T-helper 1 cell treated with Interleukin-12 subunit alpha and Interleukin-12 subunit beta and Interleukin-4 antibody, amounts not matched to agents 30 μg/mL and 1 μg/mL, for 36 hours (primary cell): ENCODE measurements around the gene LRRC36.

Experiments
- H3K27ac Mint-ChIP-seq: one replicate; pipeline ENCODE4 v1.8.0; 2021; ENCODE audit warnings: mild to moderate bottlenecking, mixed read lengths
- H3K27me3 Mint-ChIP-seq: one replicate; pipeline ENCODE4 v1.8.0; 2021; ENCODE audit warnings: low read depth, mixed read lengths
- H3K36me3 Mint-ChIP-seq: one replicate; pipeline ENCODE4 v1.8.0; 2021; ENCODE audit warnings: low read depth, mixed read lengths
- H3K4me1 Mint-ChIP-seq: one replicate; pipeline ENCODE4 v1.8.0; 2021; ENCODE audit warnings: low read depth, mixed read lengths
- H3K4me3 Mint-ChIP-seq: one replicate; pipeline ENCODE4 v1.8.0; 2021; ENCODE audit warnings: mild to moderate bottlenecking, moderate library complexity, mixed read lengths
- H3K9me3 Mint-ChIP-seq: one replicate; pipeline ENCODE4 v1.8.0; 2021; ENCODE audit warnings: mixed read lengths

The LRRC36 gene

DNA sequence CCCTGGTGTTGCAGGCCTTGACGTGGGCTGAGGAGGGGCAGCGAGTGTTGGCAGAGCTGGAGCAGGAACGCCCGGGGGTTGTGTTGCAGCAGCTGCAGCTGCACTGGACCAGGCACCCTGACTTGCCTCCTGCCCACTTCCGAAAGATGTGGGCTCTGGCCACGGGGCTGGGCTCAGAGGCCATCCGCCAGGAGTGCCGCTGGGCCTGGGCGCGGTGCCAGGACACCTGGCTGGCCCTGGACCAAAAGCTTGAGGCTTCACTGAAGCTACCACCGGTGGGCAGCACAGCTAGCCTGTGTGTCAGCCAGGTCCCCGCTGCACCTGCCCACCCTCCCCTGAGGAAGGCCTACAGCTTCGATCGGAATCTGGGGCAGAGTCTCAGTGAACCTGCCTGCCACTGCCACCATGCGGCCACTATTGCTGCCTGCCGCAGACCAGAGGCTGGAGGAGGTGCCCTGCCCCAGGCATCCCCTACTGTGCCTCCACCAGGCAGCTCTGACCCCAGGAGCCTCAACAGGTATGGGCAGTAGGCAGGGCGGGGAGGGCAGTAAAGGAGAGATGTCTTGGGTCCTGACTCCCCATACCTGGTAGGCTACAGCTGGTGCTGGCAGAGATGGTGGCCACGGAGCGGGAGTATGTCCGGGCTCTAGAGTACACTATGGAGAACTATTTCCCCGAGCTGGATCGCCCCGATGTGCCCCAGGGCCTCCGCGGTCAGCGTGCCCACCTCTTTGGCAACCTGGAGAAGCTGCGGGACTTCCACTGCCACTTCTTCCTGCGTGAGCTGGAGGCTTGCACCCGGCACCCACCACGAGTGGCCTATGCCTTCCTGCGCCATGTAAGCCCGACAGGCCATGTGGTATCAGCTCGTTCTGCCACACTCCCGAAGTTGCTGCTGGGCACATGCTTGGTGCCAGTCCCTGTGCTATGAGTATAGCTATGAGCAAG, 41.6 kb upstream of the LRRC36 start:
- H3K4me1 Mint-ChIP-seq = no peaks in the 10 kb centered on the region
- H3K4me3 Mint-ChIP-seq = no peak overlapping the region
- H3K27ac Mint-ChIP-seq = no peak overlapping the region
- no peaks in the 10 kb centered on the region for H3K9me3 Mint-ChIP-seq
- peaks cover 1% of the 10 kb centered on the region for H3K36me3 Mint-ChIP-seq
- H3K27me3 Mint-ChIP-seq = no peaks in the 10 kb centered on the region

DNA sequence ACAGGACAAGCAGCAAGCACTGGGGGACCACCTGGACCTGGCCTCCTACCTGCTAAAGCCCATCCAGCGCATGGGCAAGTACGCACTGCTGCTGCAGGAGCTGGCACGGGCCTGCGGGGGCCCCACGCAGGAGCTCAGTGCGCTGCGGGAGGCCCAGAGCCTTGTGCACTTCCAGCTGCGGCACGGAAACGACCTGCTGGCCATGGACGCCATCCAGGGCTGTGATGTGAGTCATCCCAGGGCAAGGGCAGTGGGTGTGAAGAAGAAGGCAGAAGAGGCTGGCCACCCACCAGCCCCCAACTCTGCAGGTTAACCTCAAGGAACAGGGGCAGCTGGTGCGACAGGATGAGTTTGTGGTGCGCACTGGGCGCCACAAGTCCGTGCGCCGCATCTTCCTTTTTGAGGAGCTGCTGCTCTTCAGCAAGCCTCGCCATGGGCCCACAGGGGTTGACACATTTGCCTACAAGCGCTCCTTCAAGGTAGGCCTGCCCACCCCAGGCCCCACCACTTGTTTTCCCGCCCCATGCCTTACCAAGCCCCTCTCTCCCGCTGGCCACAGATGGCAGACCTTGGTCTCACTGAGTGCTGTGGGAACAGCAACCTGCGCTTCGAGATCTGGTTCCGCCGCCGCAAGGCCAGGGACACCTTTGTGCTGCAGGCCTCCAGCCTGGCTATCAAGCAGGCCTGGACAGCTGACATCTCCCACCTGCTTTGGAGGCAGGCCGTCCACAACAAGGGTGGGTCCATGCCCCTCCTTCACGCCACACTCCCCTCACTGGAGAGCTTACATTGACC, 40.0 kb upstream of the LRRC36 start:
- peaks cover 1% of the 10 kb centered on the region for H3K36me3 Mint-ChIP-seq
- no peak overlapping the region for H3K27ac Mint-ChIP-seq
- no peaks in the 10 kb centered on the region for H3K27me3 Mint-ChIP-seq
- H3K9me3 Mint-ChIP-seq = no peaks in the 10 kb centered on the region
- H3K4me3 Mint-ChIP-seq = no peak overlapping the region
- H3K4me1 Mint-ChIP-seq = no peaks in the 10 kb centered on the region

DNA sequence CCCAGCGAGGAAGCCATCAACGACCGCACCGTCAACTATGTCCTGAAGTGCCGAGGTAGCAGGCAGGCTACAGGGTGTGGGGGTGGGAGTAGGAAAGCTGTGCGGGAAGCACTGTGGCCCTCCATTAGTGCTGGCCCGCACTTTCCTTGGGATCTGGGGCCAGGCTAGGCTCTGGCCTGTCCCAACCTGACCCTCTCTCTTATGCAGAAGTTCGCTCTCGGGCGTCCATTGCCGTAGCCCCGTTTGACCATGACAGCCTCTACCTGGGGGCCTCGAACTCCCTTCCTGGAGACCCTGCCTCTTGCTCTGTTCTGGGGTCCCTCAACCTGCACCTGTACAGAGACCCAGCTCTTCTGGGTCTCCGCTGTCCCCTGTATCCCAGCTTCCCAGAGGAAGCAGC, 38.7 kb upstream of the LRRC36 start:
- no peak overlapping the region for H3K4me3 Mint-ChIP-seq
- H3K27me3 Mint-ChIP-seq = no peaks in the 10 kb centered on the region
- peaks cover 1% of the 10 kb centered on the region for H3K36me3 Mint-ChIP-seq
- no peaks in the 10 kb centered on the region for H3K4me1 Mint-ChIP-seq
- no peak overlapping the region for H3K27ac Mint-ChIP-seq
- H3K9me3 Mint-ChIP-seq = no peaks in the 10 kb centered on the region

DNA sequence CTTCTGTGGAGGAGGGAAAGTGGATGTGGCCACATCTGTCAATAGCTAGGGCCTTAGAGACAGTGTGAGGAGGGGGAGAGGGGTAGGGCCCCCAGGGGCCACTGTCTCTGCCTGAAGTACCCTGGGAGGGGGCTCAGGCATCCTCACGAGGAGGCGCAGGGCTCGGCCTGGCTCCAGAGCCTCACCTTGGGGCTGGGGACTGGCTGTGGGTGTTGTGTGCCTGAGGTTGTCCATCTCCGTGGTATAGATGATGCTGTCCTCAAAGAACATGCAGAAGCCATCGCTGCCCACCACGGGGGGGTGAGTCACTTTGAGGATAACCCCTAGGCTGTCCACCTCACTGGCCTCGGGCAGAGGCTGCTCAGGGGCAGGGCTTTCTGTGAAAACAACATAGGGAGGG, 35.2 kb upstream of the LRRC36 start:
- no peak overlapping the region for H3K4me3 Mint-ChIP-seq
- no peaks in the 10 kb centered on the region for H3K27me3 Mint-ChIP-seq
- no peak overlapping the region for H3K27ac Mint-ChIP-seq
- no peaks in the 10 kb centered on the region for H3K4me1 Mint-ChIP-seq
- peaks cover 1% of the 10 kb centered on the region for H3K36me3 Mint-ChIP-seq
- no peaks in the 10 kb centered on the region for H3K9me3 Mint-ChIP-seq

DNA sequence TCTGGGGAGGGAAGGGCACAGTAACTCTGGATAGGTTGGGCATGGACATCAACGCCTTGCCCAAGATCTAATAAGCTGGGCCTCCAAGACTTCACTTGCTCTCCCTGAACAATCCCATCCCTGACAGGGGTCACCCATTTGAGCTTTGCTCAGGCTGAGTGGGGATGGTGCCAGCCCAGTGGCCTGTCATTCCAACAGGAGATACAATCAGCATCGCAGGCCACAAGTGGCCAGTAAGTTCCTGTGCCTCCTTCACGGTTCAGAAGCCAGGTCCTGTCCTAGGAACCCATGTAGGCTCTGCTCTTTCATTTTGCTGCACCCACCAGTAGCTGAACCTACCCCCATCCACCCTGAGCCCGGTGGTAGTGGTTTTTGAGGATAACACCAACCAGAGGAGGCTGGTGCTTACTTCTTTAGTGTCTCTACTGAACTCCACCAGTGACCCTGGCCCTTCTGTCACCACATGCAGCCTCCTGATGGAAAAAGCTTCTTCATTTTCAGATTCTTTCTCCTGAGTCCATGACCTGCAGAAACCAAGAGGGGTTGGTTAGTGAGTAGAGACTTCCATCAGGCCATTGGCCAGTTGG, 32.4 kb upstream of the LRRC36 start:
- H3K27ac Mint-ChIP-seq = no peak overlapping the region
- no peaks in the 10 kb centered on the region for H3K9me3 Mint-ChIP-seq
- H3K36me3 Mint-ChIP-seq = no peaks in the 10 kb centered on the region
- H3K4me3 Mint-ChIP-seq = no peak overlapping the region
- H3K27me3 Mint-ChIP-seq = no peaks in the 10 kb centered on the region
- H3K4me1 Mint-ChIP-seq = no peaks in the 10 kb centered on the region

DNA sequence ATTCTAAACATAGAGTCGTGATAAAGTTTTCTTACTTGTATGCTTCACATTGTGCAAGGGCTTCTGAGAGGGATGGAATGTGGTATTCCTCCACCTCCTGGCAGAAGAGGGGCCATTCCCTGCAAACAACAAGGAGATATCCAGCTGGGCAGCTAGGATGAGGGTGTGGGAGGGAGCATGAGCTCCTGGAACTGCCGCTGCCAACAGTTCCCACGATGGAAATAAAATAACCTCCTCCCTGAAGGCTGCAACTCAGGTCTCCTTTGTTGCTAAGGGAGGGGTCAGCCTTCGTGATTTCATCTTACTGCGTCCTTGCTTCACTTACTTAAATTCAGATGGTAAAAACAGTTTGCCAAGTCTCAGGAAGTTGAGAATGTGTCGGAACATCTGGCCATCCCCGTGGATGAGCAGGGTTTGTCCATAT, 31.7 kb upstream of the LRRC36 start:
- Mint-ChIP-seq H3K27me3 (no peaks in the 10 kb centered on the region), H3K4me3 (no peak overlapping the region), H3K36me3 (no peaks in the 10 kb centered on the region), H3K4me1 (no peaks in the 10 kb centered on the region), H3K9me3 (no peaks in the 10 kb centered on the region), H3K27ac (no peak overlapping the region)

DNA sequence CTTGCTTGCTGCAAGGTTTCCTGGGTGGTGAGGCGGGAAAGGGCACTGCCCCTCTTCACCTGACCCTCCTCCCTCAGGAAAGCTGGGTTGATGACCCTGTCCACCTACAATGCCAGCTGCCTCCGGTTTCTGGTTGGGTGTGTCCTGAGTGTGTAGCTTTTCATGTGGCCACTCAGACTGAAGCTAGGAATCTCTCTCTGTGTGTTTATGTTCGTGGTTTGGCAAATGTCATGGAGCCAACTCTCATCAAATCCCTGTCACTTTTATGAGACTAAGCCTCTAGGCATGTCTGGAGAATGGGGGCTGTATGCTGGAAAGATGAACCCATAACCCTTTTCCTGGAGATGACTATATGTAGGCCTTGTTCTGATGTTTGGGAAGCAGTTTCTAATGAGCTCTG, 30.2 kb upstream of the LRRC36 start:
- Mint-ChIP-seq H3K9me3 (no peaks in the 10 kb centered on the region), H3K4me1 (no peaks in the 10 kb centered on the region), H3K36me3 (no peaks in the 10 kb centered on the region), H3K27me3 (no peaks in the 10 kb centered on the region), H3K27ac (no peak overlapping the region), H3K4me3 (no peak overlapping the region)

DNA sequence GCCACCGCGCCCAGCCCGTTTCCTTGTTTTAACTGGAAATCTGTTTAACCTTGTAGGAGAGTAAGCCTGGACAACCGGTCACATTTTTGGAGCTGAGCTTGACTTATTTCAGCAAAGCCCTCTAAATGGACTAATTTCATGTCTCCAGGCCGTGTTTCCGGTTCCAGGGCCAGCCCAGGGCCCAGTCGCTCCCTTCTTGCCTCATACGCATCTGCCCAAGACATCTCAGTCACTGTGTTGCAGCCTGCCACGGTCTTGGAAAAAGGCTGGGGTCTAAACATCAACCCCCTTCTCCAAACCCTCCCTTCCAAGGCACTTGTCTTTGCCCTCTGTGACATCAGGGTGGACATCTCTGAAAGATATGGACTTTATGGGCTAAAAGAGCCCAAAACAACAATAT, 28.3 kb upstream of the LRRC36 start:
- Mint-ChIP-seq H3K4me1 (no peaks in the 10 kb centered on the region), H3K4me3 (no peak overlapping the region), H3K9me3 (no peaks in the 10 kb centered on the region), H3K27ac (no peak overlapping the region), H3K27me3 (no peaks in the 10 kb centered on the region), H3K36me3 (no peaks in the 10 kb centered on the region)

DNA sequence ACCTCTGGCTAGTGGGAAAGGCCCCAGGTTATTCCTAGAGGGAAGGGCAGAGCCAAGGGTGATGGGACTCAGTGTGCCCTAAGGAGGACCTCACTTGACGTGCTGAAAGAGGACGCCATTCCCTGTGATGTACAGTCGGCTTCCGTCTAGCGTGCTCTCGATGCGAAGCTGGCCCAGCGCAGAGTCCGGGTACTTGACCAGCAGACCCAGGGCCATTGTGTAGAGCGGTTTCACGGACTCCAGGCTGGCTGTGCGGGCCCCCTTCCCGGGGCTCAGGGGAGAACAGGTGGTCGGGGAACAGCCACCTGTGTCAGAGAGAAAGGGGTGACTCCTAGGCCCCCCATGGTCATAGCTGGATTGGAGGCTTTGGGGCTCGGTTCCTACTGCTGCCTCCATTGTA, 27.3 kb upstream of the LRRC36 start:
- H3K27me3 Mint-ChIP-seq = no peaks in the 10 kb centered on the region
- no peak overlapping the region for H3K27ac Mint-ChIP-seq

DNA sequence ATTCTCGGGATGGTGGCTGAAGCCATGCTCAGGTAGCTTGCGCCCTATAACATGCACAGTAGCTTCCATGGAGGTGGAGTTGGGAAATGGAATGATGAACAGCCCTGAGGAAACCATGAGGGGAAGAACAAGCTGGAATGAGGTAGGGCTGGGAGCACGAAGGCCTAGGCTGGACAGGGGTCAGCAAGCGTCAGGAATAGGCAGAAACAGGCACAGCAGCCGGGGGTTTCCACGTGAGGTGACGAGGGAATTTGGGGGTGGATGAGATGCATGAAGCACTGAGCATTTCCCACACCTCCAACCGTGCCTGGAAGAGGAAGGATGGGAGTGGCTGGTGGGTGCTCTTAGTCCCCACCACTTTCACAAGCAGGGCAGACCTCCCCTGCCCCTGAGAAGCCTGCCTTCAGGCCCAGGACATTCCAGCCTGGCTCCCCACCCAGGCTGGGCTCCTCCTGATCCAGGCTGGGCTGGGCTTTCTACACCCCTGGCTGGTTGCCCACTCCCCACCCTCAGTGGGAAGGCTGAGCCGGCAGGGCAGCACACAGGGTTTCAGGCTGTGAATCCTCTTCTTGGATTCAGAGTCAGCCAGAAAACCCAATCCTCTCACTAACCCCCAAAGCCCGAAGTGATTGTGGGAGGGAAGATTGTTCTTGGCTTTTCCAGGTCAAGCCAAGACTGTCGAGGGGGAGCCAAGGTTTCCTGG, 25.4 kb upstream of the LRRC36 start:
- H3K4me3 Mint-ChIP-seq = no peak overlapping the region
- no peak overlapping the region for H3K27ac Mint-ChIP-seq
- H3K9me3 Mint-ChIP-seq = no peaks in the 10 kb centered on the region
- no peaks in the 10 kb centered on the region for H3K27me3 Mint-ChIP-seq
- no peaks in the 10 kb centered on the region for H3K36me3 Mint-ChIP-seq
- H3K4me1 Mint-ChIP-seq = no peaks in the 10 kb centered on the region

More for the DNA sequence above, 27.3 kb upstream of the LRRC36 start:
- H3K36me3 Mint-ChIP-seq = no peaks in the 10 kb centered on the region
- no peaks in the 10 kb centered on the region for H3K9me3 Mint-ChIP-seq
- no peak overlapping the region for H3K4me3 Mint-ChIP-seq
- no peaks in the 10 kb centered on the region for H3K4me1 Mint-ChIP-seq

DNA sequence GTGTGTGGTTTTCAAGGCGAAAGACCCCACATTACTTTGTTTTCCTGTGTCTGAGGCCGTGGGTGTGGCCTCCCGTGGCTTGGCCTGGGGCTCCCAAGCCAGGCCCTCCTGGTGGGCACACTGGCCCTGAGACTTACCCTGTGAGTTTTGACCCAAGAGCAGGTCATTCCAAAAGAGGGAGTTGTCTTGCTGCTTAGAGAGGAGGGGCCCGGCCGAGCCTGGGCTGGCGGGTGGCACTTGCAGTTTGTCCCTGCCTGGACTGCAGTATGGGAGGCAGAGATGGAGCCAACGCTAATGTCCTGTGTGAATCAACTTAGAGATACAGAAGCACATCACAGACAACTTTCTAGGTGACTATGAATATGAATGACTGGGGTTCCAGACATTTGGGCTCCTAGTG, 24.5 kb upstream of the LRRC36 start:
- H3K36me3 Mint-ChIP-seq = no peaks in the 10 kb centered on the region
- H3K9me3 Mint-ChIP-seq = no peaks in the 10 kb centered on the region
- no peaks in the 10 kb centered on the region for H3K27me3 Mint-ChIP-seq
- H3K4me3 Mint-ChIP-seq = no peak overlapping the region
- no peaks in the 10 kb centered on the region for H3K4me1 Mint-ChIP-seq
- no peak overlapping the region for H3K27ac Mint-ChIP-seq

DNA sequence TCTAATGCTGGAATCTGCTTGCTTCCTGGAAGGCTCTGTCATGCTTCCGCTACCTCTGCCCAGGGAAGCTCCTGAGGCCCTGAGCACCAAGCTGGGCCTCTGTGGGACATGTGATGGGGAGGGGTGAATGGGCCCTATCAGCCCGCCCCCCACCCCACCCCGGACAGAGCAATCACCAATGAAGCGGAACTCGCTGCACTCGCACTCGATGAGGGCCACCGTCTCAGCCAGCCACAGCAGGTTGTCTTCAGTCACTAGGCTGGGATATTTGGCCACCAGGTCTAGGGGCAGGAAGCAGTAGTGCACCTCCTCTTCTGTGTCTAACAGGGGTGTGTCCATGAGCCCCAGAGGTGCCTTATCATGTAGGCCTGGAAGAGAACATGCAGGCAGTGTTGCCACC, 23.6 kb upstream of the LRRC36 start:
- H3K27me3 Mint-ChIP-seq = no peaks in the 10 kb centered on the region
- no peaks in the 10 kb centered on the region for H3K9me3 Mint-ChIP-seq
- no peak overlapping the region for H3K27ac Mint-ChIP-seq

DNA sequence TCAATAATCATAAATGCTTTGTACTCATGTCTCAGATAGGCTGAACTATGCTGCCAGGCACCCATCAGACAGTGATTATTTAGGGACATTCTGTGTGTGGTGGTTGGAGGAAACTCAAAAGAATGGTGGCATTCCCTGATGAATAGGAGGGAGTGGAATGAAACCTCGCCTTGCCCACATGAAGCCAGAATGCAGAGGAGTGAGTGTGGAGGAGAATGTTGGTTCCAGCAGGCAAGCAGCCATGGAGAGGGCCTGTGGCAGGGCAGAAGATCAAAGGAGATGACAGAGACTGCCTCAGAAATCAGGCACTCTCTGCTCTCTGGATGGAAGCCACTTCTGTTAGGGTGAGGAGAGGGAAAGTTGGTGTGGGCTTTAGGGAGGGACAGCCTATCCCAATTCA, 22.6 kb upstream of the LRRC36 start:
- Mint-ChIP-seq H3K4me1 (peaks cover 3% of the 10 kb centered on the region), H3K27ac (no peak overlapping the region), H3K4me3 (no peak overlapping the region), H3K9me3 (no peaks in the 10 kb centered on the region), H3K27me3 (no peaks in the 10 kb centered on the region), H3K36me3 (no peaks in the 10 kb centered on the region)

More for the DNA sequence above, 23.6 kb upstream of the LRRC36 start:
- no peaks in the 10 kb centered on the region for H3K4me1 Mint-ChIP-seq
- no peaks in the 10 kb centered on the region for H3K36me3 Mint-ChIP-seq
- no peak overlapping the region for H3K4me3 Mint-ChIP-seq
